Midbrain (tissue), 1 donor: ENCODE results near the gene ZDHHC19.
"Not testable (repeated sequence)": the region's sequence is repeated elsewhere in the genome, so short reads cannot be mapped to it uniquely, and the experiment has no call there.

Source experiments
- DNase-seq: peaks from one replicate; lab custom pipeline; 2025; lab: John Stamatoyannopoulos, UW

ZDHHC19 gene

GRCh38 chr3:196225086-196225485 is 13.9 kb upstream of the ZDHHC19 start:
- no peak for DNase-seq

GRCh38 chr3:196222876-196223595 is 11.8 kb upstream of the ZDHHC19 start:
- DNase-seq, result no peak

GRCh38 chr3:196220991-196221390 is 9.8 kb upstream of the ZDHHC19 start:
- no peak for DNase-seq

- peak; percentile 27 for DNase-seq
Observed at GRCh38 chr3:196220587-196220986, 9.4 kb upstream of the ZDHHC19 start.

- no peak for DNase-seq
Observed at GRCh38 chr3:196219970-196220311, 8.7 kb upstream of the ZDHHC19 start.

- DNase-seq, result peak; percentile 18
Observed at GRCh38 chr3:196219194-196219969, 8.2 kb upstream of the ZDHHC19 start.

GRCh38 chr3:196218155-196218712 is 7.0 kb upstream of the ZDHHC19 start:
- DNase-seq, result no peak

- no peak for DNase-seq
Observed at GRCh38 chr3:196217307-196218154, 6.3 kb upstream of the ZDHHC19 start.

- DNase-seq, result no peak
Observed at GRCh38 chr3:196216681-196217211, 5.5 kb upstream of the ZDHHC19 start.

GRCh38 chr3:196216089-196216564 is 4.9 kb upstream of the ZDHHC19 start, which contains the start of gene SLC51A:
Gene SLC51A (plus strand): TSS chr3:196216534. CDS start chr3:196216713, 179 bp downstream.
- DNase-seq, result no peak

- no peak for DNase-seq
Observed at GRCh38 chr3:196215493-196216020, 4.4 kb upstream of the ZDHHC19 start.

- DNase-seq, result no peak
Observed at GRCh38 chr3:196214783-196215441, 3.7 kb upstream of the ZDHHC19 start.

- DNase-seq, result not testable (repeated sequence)
Observed at GRCh38 chr3:196209944-196210672, 1.1 kb downstream of the ZDHHC19 start.

GRCh38 chr3:196208942-196209695 is 2.1 kb downstream of the ZDHHC19 start:
- no peak for DNase-seq

- no peak for DNase-seq
Observed at GRCh38 chr3:196207833-196208607, 3.2 kb downstream of the ZDHHC19 start.

- DNase-seq, result no peak
Observed at GRCh38 chr3:196207159-196207832, 3.9 kb downstream of the ZDHHC19 start.

- DNase-seq, result not testable (repeated sequence)
Observed at GRCh38 chr3:196205442-196206205, 5.6 kb downstream of the ZDHHC19 start.
